GM12875 (cell line): ENCODE measurements around the gene PARP9.
"Not testable (repeated sequence)": the region's sequence is repeated elsewhere in the genome, so short reads cannot be mapped to it uniquely, and the experiment has no call there.

Experiments
- H3K4me3 ChIP-seq: one replicate; pipeline ENCODE4 v1.5.1; 2011; ENCODE audit warnings: low read depth, low read length, control low read depth
- CTCF ChIP-seq: IDR thresholded peaks from 2 replicates; pipeline ENCODE4 v1.5.1; 2011; ENCODE audit warnings: low read depth, mild to moderate bottlenecking, control low read depth, inconsistent platforms, low read length, moderate library complexity, borderline replicate concordance; ENCODE audit not compliant: insufficient read depth

PARP9 gene

DNA sequence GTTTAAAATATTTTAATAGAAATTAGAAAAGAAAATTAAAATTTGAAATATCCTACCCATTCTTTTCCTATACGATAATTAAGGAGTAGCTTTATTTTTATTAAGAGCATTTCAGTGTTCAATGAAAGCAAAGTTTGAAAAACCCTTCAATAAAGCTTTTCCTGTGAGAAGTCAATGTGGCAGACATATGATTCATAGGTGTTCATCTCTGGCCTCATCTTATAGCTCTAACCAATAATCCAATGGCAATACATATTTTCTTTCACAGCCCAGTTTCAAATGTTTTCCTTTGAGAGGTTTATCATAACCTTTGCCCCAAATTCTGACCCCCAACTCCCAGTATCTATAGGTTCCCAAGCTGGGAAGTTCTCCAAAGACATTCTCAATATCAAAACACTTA, 57.6 kb downstream of the PARP9 start:
- no peak for TF ChIP-seq CTCF
- H3K4me3 ChIP-seq, result no peak overlapping the region

- no peak overlapping the region for H3K4me3 ChIP-seq
- TF ChIP-seq CTCF, result no peak
Measured at GRCh38 chr3:122505676-122506075, 58.4 kb downstream of the PARP9 start.

- no peak for TF ChIP-seq CTCF
- H3K4me3 ChIP-seq, result no peak overlapping the region
Measured at GRCh38 chr3:122502941-122503340, 61.2 kb downstream of the PARP9 start.

GRCh38 chr3:122502139-122502538, 62.0 kb downstream of the PARP9 start:
- TF ChIP-seq CTCF, result no peak
- H3K4me3 ChIP-seq, result no peak overlapping the region

DNA sequence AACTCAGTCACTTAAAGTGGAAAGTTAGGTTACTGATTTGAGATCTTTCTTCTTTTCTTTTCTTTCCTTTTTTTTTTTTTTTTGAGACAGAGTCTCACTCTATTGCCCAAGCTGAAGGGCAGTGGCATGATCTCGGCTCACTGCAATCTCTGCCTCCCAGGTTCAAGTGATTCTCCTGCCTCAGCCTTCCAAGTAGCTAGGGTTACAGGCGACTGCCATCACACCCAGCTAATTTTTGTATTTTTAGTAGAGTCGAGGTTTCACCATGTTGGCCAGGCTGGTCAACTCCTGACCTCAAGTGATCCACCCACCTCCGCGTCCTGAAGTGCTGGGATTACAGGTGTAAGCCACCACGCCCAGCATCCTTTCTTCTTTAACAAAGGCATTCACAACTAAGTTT, 63.1 kb downstream of the PARP9 start:
- not testable (repeated sequence) for H3K4me3 ChIP-seq

GRCh38 chr3:122498152-122498551, 65.9 kb downstream of the PARP9 start:
- no peak for TF ChIP-seq CTCF
- H3K4me3 ChIP-seq, result no peak overlapping the region

DNA sequence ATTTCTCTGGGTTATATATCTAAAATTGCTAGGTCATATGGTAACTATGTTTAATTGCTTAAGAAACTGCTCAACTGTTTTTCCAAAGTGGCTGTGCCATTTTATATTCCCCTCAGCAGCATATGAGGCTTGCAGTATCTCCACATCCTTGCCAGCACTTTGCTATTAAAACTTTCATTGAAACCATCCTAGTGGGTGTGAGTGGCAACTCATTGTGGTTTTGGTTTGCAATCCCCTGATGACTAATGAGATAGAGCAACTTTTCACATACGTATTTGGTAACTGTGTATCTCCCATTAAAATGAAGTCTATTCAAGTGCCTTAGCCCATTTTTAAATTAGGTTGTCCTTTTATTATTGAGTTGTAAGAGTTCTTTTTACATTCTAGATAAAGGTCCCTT, 66.7 kb downstream of the PARP9 start:
- TF ChIP-seq CTCF, result no peak
- no peak overlapping the region for H3K4me3 ChIP-seq

- no peak for TF ChIP-seq CTCF
- no peak overlapping the region for H3K4me3 ChIP-seq
Measured at GRCh38 chr3:122496508-122496907, 67.6 kb downstream of the PARP9 start.
